ENCODE data around the gene POLR2L. TPM values are rescaled to one million over a fixed set of nuclear protein-coding genes. Genes with fewer than 3 reads are reported as not detected.

POLR2L gene
- total and polyA plus RNA-seq, 2 donors (not counting 1 experiment from before 2014, with no cell fraction given): 44.4 to 80.8 TPM

DNA sequence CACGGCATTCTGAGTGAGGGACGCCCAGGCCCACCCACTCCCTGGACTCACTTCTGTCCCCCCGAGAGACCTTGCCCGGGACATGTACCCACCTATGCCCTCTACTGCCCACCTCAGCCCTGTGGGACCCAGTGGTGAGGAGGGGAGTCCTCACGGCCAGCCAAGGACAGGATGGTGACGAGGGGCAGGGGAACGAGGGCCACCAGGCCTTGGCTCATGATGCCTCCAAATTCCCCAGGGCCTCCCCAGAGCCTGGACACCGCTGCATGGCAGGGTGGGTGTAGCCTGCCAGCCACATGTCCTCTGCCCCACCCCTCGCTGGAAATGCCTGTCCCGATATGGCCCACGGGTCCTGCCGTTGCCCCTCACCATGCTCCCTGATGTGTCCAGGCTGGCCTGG is 26.5 kb upstream of the POLR2L start:
- ATAC-seq (ENCODE audit: low read depth) (no peak), DNase-seq (no peak)
- intact Hi-C loops (cut with micrococcal nuclease): no loop called here
- no peak for TF ChIP-seq EZH2 (IDR thresholded peaks at IDR 0.05; ENCODE audit: borderline replicate concordance, insufficient read depth, low read depth, low read length, poor library complexity, severe bottlenecking)
- TF ChIP-seq, protein P1, sequence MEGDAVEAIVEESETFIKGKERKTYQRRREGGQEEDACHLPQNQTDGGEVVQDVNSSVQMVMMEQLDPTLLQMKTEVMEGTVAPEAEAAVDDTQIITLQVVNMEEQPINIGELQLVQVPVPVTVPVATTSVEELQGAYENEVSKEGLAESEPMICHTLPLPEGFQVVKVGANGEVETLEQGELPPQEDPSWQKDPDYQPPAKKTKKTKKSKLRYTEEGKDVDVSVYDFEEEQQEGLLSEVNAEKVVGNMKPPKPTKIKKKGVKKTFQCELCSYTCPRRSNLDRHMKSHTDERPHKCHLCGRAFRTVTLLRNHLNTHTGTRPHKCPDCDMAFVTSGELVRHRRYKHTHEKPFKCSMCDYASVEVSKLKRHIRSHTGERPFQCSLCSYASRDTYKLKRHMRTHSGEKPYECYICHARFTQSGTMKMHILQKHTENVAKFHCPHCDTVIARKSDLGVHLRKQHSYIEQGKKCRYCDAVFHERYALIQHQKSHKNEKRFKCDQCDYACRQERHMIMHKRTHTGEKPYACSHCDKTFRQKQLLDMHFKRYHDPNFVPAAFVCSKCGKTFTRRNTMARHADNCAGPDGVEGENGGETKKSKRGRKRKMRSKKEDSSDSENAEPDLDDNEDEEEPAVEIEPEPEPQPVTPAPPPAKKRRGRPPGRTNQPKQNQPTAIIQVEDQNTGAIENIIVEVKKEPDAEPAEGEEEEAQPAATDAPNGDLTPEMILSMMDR (IDR thresholded peaks at IDR 0.05): no peak
- Histone ChIP-seq H3K27me3 (replicated peaks in 1 of 4; ENCODE audit: control extremely low read depth in 1 of 4, control insufficient read depth in 3 of 4, insufficient read depth in 4 of 4, low read length in 3 of 4) (no peaks in the 10 kb centered on the region), H3K4me2 (replicated peaks; ENCODE audit: low read depth, low read length, poor library complexity, severe bottlenecking) (no peak overlapping the region), H2AFZ (ENCODE audit: insufficient read depth, low read depth, low read length, poor library complexity, severe bottlenecking) (no peak overlapping the region), H3K4me3 (ENCODE audit: control extremely low read depth in 1 of 5, extremely low read depth in 1 of 5, insufficient read depth in 1 of 5, low read depth in 2 of 5, low read length in 4 of 5) (no peak overlapping the region), H3K27ac (ENCODE audit: low read length in 2 of 2) (no peak overlapping the region), H3K9me3 (ENCODE audit: control extremely low read depth in 1 of 3, control insufficient read depth in 2 of 3, insufficient read depth in 1 of 3, low read length in 2 of 3) (no peaks in the 10 kb centered on the region), H3K9ac (ENCODE audit: low read length) (no peak overlapping the region), H3K4me1 (ENCODE audit: control insufficient read depth in 2 of 2, insufficient read depth in 2 of 2, low read length in 2 of 2) (no peaks in the 10 kb centered on the region), H3K36me3 (replicated peaks in 1 of 2; ENCODE audit: control extremely low read depth in 1 of 2, control insufficient read depth in 1 of 2, extremely low read depth in 1 of 2, insufficient read depth in 2 of 2, low read length in 1 of 2) (peaks cover 0 to 6% of the 10 kb centered on the region in 2 experiments), H3K79me2 (ENCODE audit: control insufficient read depth, insufficient read depth, low read length) (no peaks in the 10 kb centered on the region), H4K20me1 (ENCODE audit: control insufficient read depth, insufficient read depth, low read length, poor library complexity, severe bottlenecking) (no peaks in the 10 kb centered on the region)
- WGBS (ENCODE audit: insufficient coverage): 98% methylated on average over 10 of the region's 12 CpGs
- CTCF ChIA-PET: no interaction called here
- no peaks in the 10 kb centered on the region for H3K4me1 Mint-ChIP-seq
- H3K27me3 Mint-ChIP-seq: no peaks in the 10 kb centered on the region
- POLR2A ChIA-PET: no interaction called here
- no peaks in the 10 kb centered on the region for H3K9me3 Mint-ChIP-seq (ENCODE audit: insufficient read depth)
- no peak overlapping the region for H3K27ac Mint-ChIP-seq
- H3K4me3 Mint-ChIP-seq: no peak overlapping the region

DNA sequence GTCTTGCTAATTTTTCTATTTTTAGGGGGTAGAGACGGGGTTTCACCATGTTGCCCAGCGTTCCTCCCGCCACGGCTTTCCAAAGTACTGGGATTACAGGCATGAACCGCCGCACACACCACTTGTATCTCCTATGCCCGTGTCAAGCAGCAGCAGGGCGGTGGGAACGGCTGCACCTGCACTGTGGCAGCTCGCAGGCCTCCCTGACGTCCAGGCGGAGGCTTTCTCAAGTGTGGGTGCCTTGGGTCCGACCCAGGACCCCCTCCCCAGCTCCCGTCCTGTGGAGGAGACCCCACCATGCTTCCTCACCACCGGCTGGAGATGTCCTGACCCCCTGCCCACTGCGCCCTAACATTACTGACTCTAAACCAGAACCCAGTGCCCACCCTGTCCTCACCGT is 26.1 kb upstream of the POLR2L start:
- Histone ChIP-seq H3K4me1 (ENCODE audit: control insufficient read depth in 2 of 2, insufficient read depth in 2 of 2, low read length in 2 of 2) (no peaks in the 10 kb centered on the region), H3K4me2 (replicated peaks; ENCODE audit: low read depth, low read length, poor library complexity, severe bottlenecking) (no peak overlapping the region), H3K36me3 (replicated peaks in 1 of 2; ENCODE audit: control extremely low read depth in 1 of 2, control insufficient read depth in 1 of 2, extremely low read depth in 1 of 2, insufficient read depth in 2 of 2, low read length in 1 of 2) (peaks cover 0 to 6% of the 10 kb centered on the region in 2 experiments), H2AFZ (ENCODE audit: insufficient read depth, low read depth, low read length, poor library complexity, severe bottlenecking) (no peak overlapping the region), H3K79me2 (ENCODE audit: control insufficient read depth, insufficient read depth, low read length) (no peaks in the 10 kb centered on the region), H3K9me3 (ENCODE audit: control extremely low read depth in 1 of 3, control insufficient read depth in 2 of 3, insufficient read depth in 1 of 3, low read length in 2 of 3) (no peaks in the 10 kb centered on the region), H4K20me1 (ENCODE audit: control insufficient read depth, insufficient read depth, low read length, poor library complexity, severe bottlenecking) (no peaks in the 10 kb centered on the region), H3K4me3 (ENCODE audit: control extremely low read depth in 1 of 5, extremely low read depth in 1 of 5, insufficient read depth in 1 of 5, low read depth in 2 of 5, low read length in 4 of 5) (no peak overlapping the region), H3K27ac (ENCODE audit: low read length in 2 of 2) (no peak overlapping the region), H3K27me3 (replicated peaks in 1 of 4; ENCODE audit: control extremely low read depth in 1 of 4, control insufficient read depth in 3 of 4, insufficient read depth in 4 of 4, low read length in 3 of 4) (no peaks in the 10 kb centered on the region), H3K9ac (ENCODE audit: low read length) (no peak overlapping the region)
- Mint-ChIP-seq H3K27me3 (no peaks in the 10 kb centered on the region), H3K9me3 (ENCODE audit: insufficient read depth) (no peaks in the 10 kb centered on the region), H3K4me1 (no peaks in the 10 kb centered on the region), H3K27ac (no peak overlapping the region), H3K4me3 (no peak overlapping the region)
- no peak for ATAC-seq (ENCODE audit: low read depth)
- TF ChIP-seq, protein P1 (IDR thresholded peaks at IDR 0.05): no peak
- TF ChIP-seq EZH2 (IDR thresholded peaks at IDR 0.05; ENCODE audit: borderline replicate concordance, insufficient read depth, low read depth, low read length, poor library complexity, severe bottlenecking): no peak
- 94% methylated on average over 15 of the region's 17 CpGs for WGBS (ENCODE audit: insufficient coverage)
- DNase-seq: no peak
- ChIA-PET POLR2A (no interaction called here), CTCF (interaction anchor here (1.1 kb wide), 1 partner anchor 10 kb away, joined by 3 read pairs; no protein-coding TSS in a partner anchor)
- intact Hi-C loops (cut with micrococcal nuclease): no loop called here
